Mucosa of rectum (tissue), 2 donors: ENCODE data around the gene TPRX2.
"Not testable (repeated sequence)": the region's sequence is repeated elsewhere in the genome, so short reads cannot be mapped to it uniquely, and the experiment has no call there.

Experiments used
- H3K27ac ChIP-seq, 2 donors: one replicate each; pipeline ENCODE4 v1.7.0; 2013; ENCODE audit warnings: inconsistent platforms in 2 of 2, low read depth in 2 of 2, low read length in 2 of 2
- H3K27me3 ChIP-seq, 2 donors: one replicate each; pipeline ENCODE4 v1.7.0; 2013; ENCODE audit warnings: low read length in 2 of 2; ENCODE audit not compliant: control insufficient read depth in 2 of 2, insufficient read depth in 2 of 2
- H3K36me3 ChIP-seq, 2 donors: one replicate each; pipeline ENCODE4 v1.7.0; 2013; ENCODE audit warnings: low read length in 2 of 2; ENCODE audit not compliant: control insufficient read depth in 2 of 2, insufficient read depth in 2 of 2
- H3K4me1 ChIP-seq, 2 donors: one replicate each; pipeline ENCODE4 v1.7.0; 2013; ENCODE audit warnings: low read length in 2 of 2, mild to moderate bottlenecking in 1 of 2; ENCODE audit not compliant: control insufficient read depth in 2 of 2, insufficient read depth in 2 of 2
- H3K4me3 ChIP-seq, 2 donors: one replicate each; pipeline ENCODE4 v1.7.0; 2013; ENCODE audit warnings: low read length in 2 of 2
- H3K9ac ChIP-seq, 2 donors: one replicate each; pipeline ENCODE4 v1.7.0; 2013; ENCODE audit warnings: low read length in 2 of 2, low read depth in 1 of 2, mild to moderate bottlenecking in 1 of 2
- H3K9me3 ChIP-seq, 2 donors: one replicate each; pipeline ENCODE4 v1.7.0; 2013; ENCODE audit warnings: low read length in 2 of 2; ENCODE audit not compliant: control insufficient read depth in 2 of 2
- donor health status: healthy.
- donor health status: Normal muscosa, but diverticular disease.

TPRX2 gene

DNA sequence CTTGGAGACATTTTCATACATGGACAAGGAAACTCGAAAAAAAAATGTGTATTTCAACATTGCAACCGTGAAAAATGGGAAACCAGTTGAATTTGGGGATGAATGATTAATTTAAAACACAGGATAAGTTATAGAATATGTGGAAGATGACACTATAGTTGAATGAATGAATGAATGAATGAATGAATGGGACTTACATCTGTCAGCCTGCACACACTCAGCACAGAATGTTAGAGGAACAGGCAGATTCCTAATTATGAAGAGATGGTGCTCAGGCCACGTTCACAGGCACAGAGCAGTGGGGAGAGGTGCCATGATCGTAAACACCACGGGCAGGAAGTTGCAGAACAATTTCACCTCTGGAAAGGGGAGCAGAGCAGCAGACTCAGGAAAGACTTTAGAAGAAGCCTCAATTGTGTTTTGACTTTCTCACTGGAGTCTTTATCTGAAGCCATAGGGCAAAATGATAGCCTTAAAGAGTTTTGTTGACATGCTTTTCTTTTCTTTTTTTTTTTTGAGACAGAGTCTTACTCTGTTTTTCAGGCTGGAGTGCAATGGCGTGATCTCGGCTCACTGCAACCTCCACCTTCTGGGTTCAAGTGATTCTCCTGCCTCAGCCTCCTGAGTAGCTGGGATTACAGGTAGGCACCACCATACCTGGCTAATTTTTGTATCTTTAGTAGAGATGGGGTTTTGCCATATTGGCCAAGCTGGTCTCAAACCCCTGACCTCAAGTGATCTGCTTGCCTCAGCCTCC, 32.0 kb downstream of the TPRX2 start:
- Histone ChIP-seq H3K9me3 (no peaks in the 10 kb centered on the region), H3K9ac (no peak overlapping the region), H3K27me3 (peaks cover 0 to under 1% of the 10 kb centered on the region in 2 donors), H3K4me3 (no peak overlapping the region), H3K4me1 (no peaks in the 10 kb centered on the region), H3K36me3 (no peaks in the 10 kb centered on the region), H3K27ac (no peak overlapping the region)

DNA sequence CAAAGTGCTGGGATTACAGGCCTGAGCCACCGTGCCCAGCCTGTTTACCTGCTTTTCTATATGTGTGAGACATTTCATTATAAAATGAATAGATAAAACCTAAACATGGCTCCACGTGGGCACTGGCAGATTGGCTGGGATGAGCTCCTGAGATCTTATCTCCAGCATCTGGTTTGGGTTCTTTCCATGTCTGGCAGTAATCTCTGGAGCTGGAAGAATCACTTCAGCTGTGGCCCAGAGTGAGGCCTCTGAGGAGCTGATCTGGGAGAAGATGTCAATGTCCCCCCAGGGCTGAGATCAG, 32.5 kb downstream of the TPRX2 start:
- no peak overlapping the region for H3K9ac ChIP-seq
- no peaks in the 10 kb centered on the region for H3K36me3 ChIP-seq
- no peak overlapping the region for H3K27ac ChIP-seq

DNA sequence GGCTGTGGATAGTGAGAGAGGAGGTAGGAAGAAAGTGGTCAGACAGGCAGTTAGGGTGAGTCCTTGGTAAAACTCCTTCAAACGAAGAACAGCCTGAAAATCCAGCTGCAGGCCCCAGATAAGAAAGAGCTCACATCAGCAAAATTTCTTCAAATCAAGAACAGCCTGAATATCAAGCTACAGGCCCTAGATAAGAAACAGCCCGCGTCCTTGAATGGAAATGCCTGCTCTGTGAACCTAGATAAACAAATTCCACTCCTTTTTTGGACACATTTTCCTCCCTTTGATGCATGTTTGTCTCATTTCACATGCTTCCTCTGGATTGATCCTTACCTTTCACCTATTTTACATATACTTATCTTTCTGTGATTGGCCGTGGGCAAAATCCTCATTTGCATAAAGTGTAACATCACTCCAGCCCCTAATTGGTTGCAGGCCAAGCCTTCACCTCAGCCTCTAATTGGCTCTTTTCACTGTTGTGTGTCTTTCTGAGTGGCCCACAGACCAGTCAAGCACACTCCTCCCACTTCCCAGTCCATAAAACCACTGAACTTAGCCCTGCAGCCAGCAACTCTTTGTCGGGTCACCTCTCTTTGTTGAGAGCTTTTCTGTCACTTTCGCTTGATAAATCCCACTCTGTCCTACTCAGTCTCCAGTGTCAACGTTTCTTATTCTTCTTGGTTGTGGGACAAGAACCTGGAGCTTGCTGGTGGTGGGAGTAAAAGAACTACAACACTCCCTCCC, 33.1 kb downstream of the TPRX2 start:
- H3K4me1 ChIP-seq: no peaks in the 10 kb centered on the region
- no peak overlapping the region for H3K27ac ChIP-seq
- H3K9ac ChIP-seq: no peak overlapping the region
- no peaks in the 10 kb centered on the region for H3K27me3 ChIP-seq
- no peak overlapping the region for H3K4me3 ChIP-seq
- H3K9me3 ChIP-seq: no peaks in the 10 kb centered on the region
- H3K36me3 ChIP-seq: no peaks in the 10 kb centered on the region

More for the DNA sequence above, 32.5 kb downstream of the TPRX2 start:
- H3K9me3 ChIP-seq: no peaks in the 10 kb centered on the region
- H3K27me3 ChIP-seq: no peaks in the 10 kb centered on the region
- no peak overlapping the region for H3K4me3 ChIP-seq
- no peaks in the 10 kb centered on the region for H3K4me1 ChIP-seq

DNA sequence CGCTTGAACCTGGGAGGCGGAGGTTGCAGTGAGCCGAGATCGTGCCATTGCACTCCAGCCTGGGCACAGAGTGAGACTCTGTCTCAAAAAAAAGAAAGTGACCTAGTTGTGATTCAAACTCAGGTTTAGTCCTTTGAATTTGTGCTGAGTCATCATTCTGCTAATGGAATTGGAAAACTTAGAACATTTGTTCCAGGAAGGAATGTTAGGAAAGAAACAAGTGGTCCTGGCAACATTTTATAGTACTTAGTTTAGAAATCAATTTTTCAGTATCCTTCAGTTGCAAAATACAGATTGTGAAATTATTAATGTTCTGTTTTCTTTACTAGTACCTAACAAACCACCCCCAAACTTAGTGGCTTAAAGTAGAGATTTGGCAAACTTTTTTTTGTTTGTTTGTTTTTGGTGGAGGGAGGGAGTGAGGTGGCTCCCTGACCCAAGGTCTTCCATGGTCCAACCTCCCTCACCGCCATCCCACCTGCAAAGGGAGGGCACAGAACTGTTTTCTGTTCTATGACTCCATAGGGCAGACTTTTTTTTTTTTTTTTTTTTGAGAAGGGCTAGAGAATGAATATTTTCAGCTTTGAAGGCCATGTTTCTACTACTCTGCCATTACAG, 36.2 kb downstream of the TPRX2 start:
- Histone ChIP-seq H3K9ac (no peak overlapping the region), H3K27ac (no peak overlapping the region), H3K4me1 (no peaks in the 10 kb centered on the region), H3K27me3 (no peaks in the 10 kb centered on the region), H3K9me3 (no peaks in the 10 kb centered on the region), H3K36me3 (no peaks in the 10 kb centered on the region), H3K4me3 (no peak overlapping the region)

DNA sequence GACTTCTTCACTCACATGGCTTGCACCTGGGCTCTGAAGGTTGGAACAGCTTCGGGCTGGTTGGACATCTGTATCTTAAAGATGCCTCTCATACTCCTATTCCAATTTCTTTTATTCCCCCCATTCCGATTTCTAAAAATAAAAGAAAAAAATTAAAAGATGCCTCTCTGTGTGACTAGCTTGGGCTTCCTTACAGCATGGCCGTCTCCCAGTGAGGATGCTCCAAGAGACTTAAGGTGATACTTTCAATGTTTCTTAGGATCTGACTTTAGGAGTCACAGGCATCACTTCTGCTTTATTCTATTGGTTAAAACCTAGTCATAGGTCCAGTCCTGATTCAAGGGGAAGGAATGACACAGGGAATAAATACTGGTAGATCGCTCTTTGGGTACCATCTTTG, 37.0 kb downstream of the TPRX2 start:
- H3K4me1 ChIP-seq: no peaks in the 10 kb centered on the region
- no peaks in the 10 kb centered on the region for H3K9me3 ChIP-seq
- no peak overlapping the region for H3K9ac ChIP-seq
- no peak overlapping the region for H3K27ac ChIP-seq
- no peaks in the 10 kb centered on the region for H3K36me3 ChIP-seq
- no peak overlapping the region for H3K4me3 ChIP-seq
- H3K27me3 ChIP-seq: no peaks in the 10 kb centered on the region

DNA sequence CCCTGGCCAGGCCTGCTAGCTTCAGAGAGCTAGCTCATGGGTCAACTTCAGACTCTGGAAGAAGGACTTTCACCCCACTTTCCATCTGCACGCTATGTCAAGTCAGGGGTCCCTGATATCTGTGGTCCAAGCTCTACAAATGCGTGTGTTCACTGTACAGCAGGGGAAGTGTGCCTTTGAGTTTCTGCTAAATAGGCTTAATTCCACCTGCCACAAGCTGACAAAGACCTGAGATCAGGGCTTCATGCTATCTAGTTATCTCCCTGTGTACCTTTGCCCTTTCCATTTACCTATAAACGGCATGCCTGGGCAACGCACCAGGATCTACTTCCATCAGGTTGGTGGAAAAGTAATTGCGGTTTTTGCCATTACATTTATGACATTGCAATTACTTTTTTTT, 37.7 kb downstream of the TPRX2 start:
- H3K27me3 ChIP-seq: no peaks in the 10 kb centered on the region
- H3K4me3 ChIP-seq: no peak overlapping the region
- H3K4me1 ChIP-seq: no peaks in the 10 kb centered on the region
- H3K27ac ChIP-seq: no peak overlapping the region
- H3K9ac ChIP-seq: no peak overlapping the region
- H3K9me3 ChIP-seq: no peaks in the 10 kb centered on the region
- no peaks in the 10 kb centered on the region for H3K36me3 ChIP-seq

DNA sequence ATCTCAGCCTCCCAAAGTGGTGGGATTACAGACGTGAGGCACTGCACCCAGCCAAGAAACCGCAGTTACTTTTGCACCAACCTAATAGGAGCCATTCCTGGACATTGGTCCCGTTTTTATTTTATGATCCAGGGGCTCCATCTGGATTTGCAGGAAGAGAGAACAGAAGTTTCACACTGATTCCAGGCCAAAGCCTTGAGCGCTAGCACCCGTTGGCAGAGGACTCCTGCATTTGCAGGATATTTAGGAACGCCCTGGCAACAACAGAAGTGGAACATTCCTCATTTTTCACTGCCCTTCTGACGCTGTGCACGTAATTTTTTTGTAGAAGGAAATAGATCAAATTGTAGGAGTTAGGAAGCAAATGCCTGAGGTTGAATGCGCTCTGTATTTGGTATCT, 38.8 kb downstream of the TPRX2 start:
- Histone ChIP-seq H3K4me3 (no peak overlapping the region), H3K27me3 (no peaks in the 10 kb centered on the region), H3K9me3 (no peaks in the 10 kb centered on the region), H3K9ac (no peak overlapping the region), H3K36me3 (no peaks in the 10 kb centered on the region), H3K4me1 (no peaks in the 10 kb centered on the region), H3K27ac (no peak overlapping the region)

DNA sequence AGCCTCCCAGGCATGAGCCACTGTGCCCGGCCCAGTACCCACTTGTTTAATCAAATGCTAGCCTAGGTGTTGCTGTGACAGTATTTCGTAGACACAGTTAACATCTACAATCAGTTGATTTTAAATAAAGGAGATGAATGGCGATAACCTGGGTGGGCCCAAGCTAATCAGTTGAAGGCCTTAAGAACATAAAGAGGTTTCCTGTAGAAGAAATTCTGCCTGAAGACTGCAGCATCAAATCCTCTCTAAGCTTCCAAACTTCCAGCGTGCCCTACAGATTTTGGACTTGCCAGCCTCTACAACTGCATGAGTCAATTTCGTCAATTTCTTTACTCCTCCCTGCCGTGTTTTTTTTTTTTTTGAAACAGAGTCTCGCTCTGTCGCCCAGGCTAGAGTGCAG, 40.3 kb downstream of the TPRX2 start:
- H3K9ac ChIP-seq: no peak overlapping the region
- H3K4me3 ChIP-seq: no peak overlapping the region
- H3K36me3 ChIP-seq: no peaks in the 10 kb centered on the region
- H3K27me3 ChIP-seq: no peaks in the 10 kb centered on the region
- H3K27ac ChIP-seq: no peak overlapping the region
- no peaks in the 10 kb centered on the region for H3K4me1 ChIP-seq
- H3K9me3 ChIP-seq: no peaks in the 10 kb centered on the region

DNA sequence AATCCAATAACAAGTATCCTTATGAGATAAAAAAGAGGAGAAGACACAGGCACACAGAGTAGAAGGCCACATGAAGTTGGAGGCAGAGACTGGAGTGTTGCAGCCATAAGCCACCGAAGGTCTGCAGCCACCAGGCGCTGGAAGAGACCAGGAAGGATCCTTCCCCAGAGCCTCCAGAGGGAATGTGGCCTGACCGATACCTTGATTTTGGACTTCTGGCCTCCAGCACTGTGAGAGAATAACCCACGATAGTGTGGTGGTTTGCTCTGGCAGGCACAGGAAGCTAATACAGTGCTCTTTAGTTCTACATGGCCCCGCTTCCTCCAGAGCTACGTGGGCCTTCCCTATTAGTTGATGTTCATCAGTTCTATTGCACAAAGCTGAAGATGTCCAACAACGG, 42.3 kb downstream of the TPRX2 start:
- Histone ChIP-seq H3K4me1 (no peaks in the 10 kb centered on the region), H3K9me3 (no peaks in the 10 kb centered on the region), H3K36me3 (no peaks in the 10 kb centered on the region), H3K27ac (no peak overlapping the region), H3K4me3 (no peak overlapping the region), H3K27me3 (no peaks in the 10 kb centered on the region), H3K9ac (no peak overlapping the region)

DNA sequence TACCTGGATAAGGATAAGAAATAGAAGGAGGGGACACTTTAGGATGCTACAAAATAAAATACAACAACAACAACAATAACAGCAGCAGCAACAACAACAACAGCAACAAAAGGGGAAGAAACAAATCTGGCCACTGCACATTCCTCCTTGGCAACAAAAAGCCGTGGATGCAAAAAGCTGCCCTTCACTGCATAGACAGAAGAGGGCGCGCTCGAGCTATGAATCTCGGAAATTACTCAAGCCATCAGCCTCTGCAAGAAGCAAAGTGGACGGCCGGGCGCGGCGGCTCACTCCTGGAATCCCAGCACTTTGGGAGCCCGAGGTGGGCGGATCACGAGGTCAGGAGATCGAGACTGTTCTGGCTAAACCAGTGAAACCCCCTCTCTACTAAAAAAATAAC, 50.3 kb downstream of the TPRX2 start:
- not testable (repeated sequence) for H3K4me1 ChIP-seq, H3K9ac ChIP-seq, H3K27ac ChIP-seq, H3K9me3 ChIP-seq, H3K36me3 ChIP-seq, H3K27me3 ChIP-seq, H3K4me3 ChIP-seq
